GM19463 (cell line): ENCODE measurements around the gene LRRC56.

Experiments used
- ATAC-seq: cut with Tn5 transposase; IDR thresholded peaks from one replicate; pipeline ENCODE4 v1.9.1; 2021; ENCODE audit warnings: mild to moderate bottlenecking, moderate library complexity; ENCODE audit not compliant: unreplicated experiment

LRRC56 gene

GRCh38 chr11:556662-557256 is 19.4 kb downstream of the LRRC56 start:
- no peak for ATAC-seq

- ATAC-seq = no peak
Measured at GRCh38 chr11:557328-558132, 20.2 kb downstream of the LRRC56 start.

GRCh38 chr11:558503-558902 is 21.2 kb downstream of the LRRC56 start:
- no peak for ATAC-seq

GRCh38 chr11:559020-559620 is 21.8 kb downstream of the LRRC56 start:
- ATAC-seq = no peak

GRCh38 chr11:559712-560304 is 22.5 kb downstream of the LRRC56 start:
- ATAC-seq = no peak

GRCh38 chr11:560305-561147 is 23.2 kb downstream of the LRRC56 start, which contains the start of the genes LMNTD2 and RASSF7:
Gene LMNTD2 (minus strand): TSS chr11:560738. CDS start chr11:560716, 22 bp downstream.
Gene RASSF7 (plus strand): TSS chr11:560970. CDS start chr11:561769, 799 bp downstream.
- peak; percentile 82 for ATAC-seq

- peak; percentile 22 for ATAC-seq
Measured at GRCh38 chr11:561148-562003, 24.0 kb downstream of the LRRC56 start.

GRCh38 chr11:562046-562645 is 24.8 kb downstream of the LRRC56 start:
- ATAC-seq = no peak

GRCh38 chr11:563066-563811 is 25.9 kb downstream of the LRRC56 start:
- no peak for ATAC-seq

GRCh38 chr11:563812-564578 is 26.7 kb downstream of the LRRC56 start:
- ATAC-seq = no peak

- ATAC-seq = no peak
Measured at GRCh38 chr11:565921-566509, 28.7 kb downstream of the LRRC56 start.

- no peak for ATAC-seq
Measured at GRCh38 chr11:567011-567628, 29.8 kb downstream of the LRRC56 start.

GRCh38 chr11:567629-568292 is 30.4 kb downstream of the LRRC56 start:
- no peak for ATAC-seq

GRCh38 chr11:568306-569157 is 31.2 kb downstream of the LRRC56 start:
- peak; percentile 86 for ATAC-seq

GRCh38 chr11:569158-569885 is 32.0 kb downstream of the LRRC56 start:
- ATAC-seq = no peak
